A549 (cell line): ENCODE measurements around the gene IL17F. TPM values are rescaled to one million over a fixed set of nuclear protein-coding genes. Genes with fewer than 3 reads are reported as not detected.

Source experiments
- ATAC-seq, 2 experiments: fragments of 200-7000 bp in 1 of 2; fragments of >200 bp in 1 of 2; cut with Nextera tagmentation in 1 of 2; cut with Tn5 transposase in 1 of 2; 3 replicates each; pipeline versions ENCODE4 v1.8.0 to v1.9.1; 2018 to 2020; ENCODE audit warnings: mild to moderate bottlenecking in 1 of 2, moderate library complexity in 1 of 2
- CTCF ChIA-PET: fragments of 300-600 bp; sonication (Branson Sonifier 250); formaldehyde crosslinking; extraction: SDS; loops from one replicate; lab custom pipeline; 2021; ENCODE audit warnings: antibody characterized with exemption, inconsistent platforms; lab: Yijun Ruan, JAX
- POLR2A ChIA-PET: fragments of 350-600 bp; formaldehyde crosslinking; extraction: SDS; loops from one replicate; lab custom pipeline; 2021; ENCODE audit warnings: antibody characterized with exemption, inconsistent platforms; lab: Yijun Ruan, JAX
- DNase-seq, 2 experiments: peaks; one replicate each; pipeline versions ENCODE4 v3.0.0 to v3.0.0-alpha.2; 2011 to 2016; ENCODE audit warnings: low read depth in 1 of 2, low spot score in 1 of 2
- FAIRE-seq: peaks from 2 replicates; lab custom pipeline; 2011; peaks lifted over from hg19 to GRCh38; lab: Jason Lieb, UNC
- H3K27ac ChIP-seq, 2 experiments: fragments of >200 bp; sonication (Bioruptor Twin); formaldehyde crosslinking; 3 replicates each; pipeline ENCODE4 v1.5.1; 2016 to 2017
- H3K4me1 ChIP-seq: fragments of >200 bp; sonication (Bioruptor Twin); formaldehyde crosslinking; 3 replicates; pipeline ENCODE4 v1.6.1; 2016
- H3K4me2 ChIP-seq: fragments of >200 bp; sonication (Bioruptor Twin); formaldehyde crosslinking; 3 replicates; pipeline ENCODE4 v1.6.1; 2016
- H3K4me3 ChIP-seq: fragments of >200 bp; sonication (Bioruptor Twin); formaldehyde crosslinking; 3 replicates; pipeline ENCODE4 v1.5.1; 2016
- H3K9me3 ChIP-seq: fragments of >200 bp; sonication (Bioruptor Twin); formaldehyde crosslinking; 3 replicates; pipeline ENCODE4 v1.6.1; 2016
- CBX8 ChIP-seq: fragments of 200-600 bp; sonication (generic); IDR thresholded peaks from 2 replicates; pipeline ENCODE4 v1.6.1; 2016
- EP300 ChIP-seq, 2 experiments: fragments of >200 bp; sonication (Bioruptor Twin); formaldehyde crosslinking; IDR thresholded peaks; 2 replicates in 1 of 2; 3 replicates in 1 of 2; pipeline ENCODE4 v1.6.1; 2016 to 2017
- HDAC2 ChIP-seq: fragments of 200-600 bp; sonication (generic); IDR thresholded peaks from 2 replicates; pipeline ENCODE4 v1.6.1; 2016
- HOXB13 ChIP-seq: fragments of 250-450 bp; sonication (Bioruptor Pico); IDR thresholded peaks from 2 replicates; pipeline ENCODE4 v1.5.0; 2020; ENCODE audit warnings: low read depth, mild to moderate bottlenecking, moderate library complexity
- JUN ChIP-seq, 2 experiments: fragments of >200 bp; sonication (Bioruptor Twin); formaldehyde crosslinking; IDR thresholded peaks; 2 replicates in 1 of 2; 3 replicates in 1 of 2; pipeline ENCODE4 v1.6.1; 2016 to 2017
- MYC ChIP-seq: IDR thresholded peaks from 2 replicates; pipeline ENCODE4 v1.6.1; 2012; ENCODE audit warnings: mild to moderate bottlenecking, inconsistent platforms, low read length, improper control_type of control experiment, borderline replicate concordance
- RAD21 ChIP-seq, 2 experiments: fragments of >200 bp in 1 of 2; sonication (Bioruptor Twin) in 1 of 2; formaldehyde crosslinking in 1 of 2; IDR thresholded peaks in 1 of 2; conservative IDR thresholded peaks in 1 of 2; 2 replicates in 1 of 2; 3 replicates in 1 of 2; pipeline ENCODE4 v1.6.1; 2012 to 2018; ENCODE audit warnings: inconsistent platforms in 1 of 2
- RFX5 ChIP-seq: fragments of 450-650 bp; IDR thresholded peaks from 2 replicates; pipeline ENCODE4 v1.7.1; 2014; ENCODE audit warnings: antibody characterized with exemption, mild to moderate bottlenecking, moderate library complexity
- SMC3 ChIP-seq: fragments of >200 bp; sonication (Bioruptor Twin); formaldehyde crosslinking; IDR thresholded peaks from 3 replicates; pipeline ENCODE4 v1.6.1; 2018; ENCODE audit warnings: inconsistent platforms
- ZSCAN20 ChIP-seq: fragments of 250-450 bp; sonication (Bioruptor Pico); IDR thresholded peaks from 2 replicates; pipeline ENCODE4 v1.8.0; 2022; ENCODE audit warnings: mild to moderate bottlenecking, moderate library complexity
- WGBS: methylation state at CpG from one replicate; pipeline ENCODE4 v1.1.6; 2017; ENCODE audit errors: missing lambda C conversion rate; 5-methylcytosine and 5-hydroxymethylcytosine counted together
- polyA plus RNA-seq, 4 experiments: library from polyadenylated mRNA; depleted of rRNA in 3 of 4; stranded (reverse); fragments of >200 nt; fragmentation: RNase III in 1 of 4; extraction: RNeasy Plus Mini Kit Qiagen cat#74134 plus additional on column Dnase treatment in 1 of 4; gene quantifications; 2 replicates in 3 of 4; 3 replicates in 1 of 4; pipeline ENCODE4 v1.2.3, GENCODE V29; 2011 to 2017
- TF ChIP-seq, protein P1 (sequence below): IDR thresholded peaks from 2 replicates; pipeline ENCODE4 v1.6.1; 2012
- TF ChIP-seq, protein P2 (sequence below): fragments of 250-450 bp; sonication (Bioruptor Pico); IDR thresholded peaks from 2 replicates; pipeline ENCODE4 v1.5.0; 2020; ENCODE audit warnings: low read depth, mild to moderate bottlenecking, moderate library complexity
- TF ChIP-seq, protein P3 (sequence below): fragments of >200 bp; sonication (Bioruptor Twin); formaldehyde crosslinking; IDR thresholded peaks from 3 replicates; pipeline ENCODE4 v1.6.1; 2016
- TF ChIP-seq, protein P4 (sequence below): fragments of >200 bp; sonication (Bioruptor Twin); formaldehyde crosslinking; IDR thresholded peaks from 3 replicates; pipeline ENCODE4 v1.5.1; 2016
- TF ChIP-seq, protein P5 (sequence below): IDR thresholded peaks from 2 replicates; pipeline ENCODE4 v1.6.1; 2012
- TF ChIP-seq, protein P6 (sequence below): fragments of 150-350 bp; IDR thresholded peaks from 2 replicates; pipeline ENCODE4 v1.6.1; 2014; ENCODE audit warnings: low read depth, mild to moderate bottlenecking, low read length

Gene IL17F
- polyA plus RNA-seq, 2 of the 4 experiments (the other 2 are of a cell fraction), result not detected

DNA sequence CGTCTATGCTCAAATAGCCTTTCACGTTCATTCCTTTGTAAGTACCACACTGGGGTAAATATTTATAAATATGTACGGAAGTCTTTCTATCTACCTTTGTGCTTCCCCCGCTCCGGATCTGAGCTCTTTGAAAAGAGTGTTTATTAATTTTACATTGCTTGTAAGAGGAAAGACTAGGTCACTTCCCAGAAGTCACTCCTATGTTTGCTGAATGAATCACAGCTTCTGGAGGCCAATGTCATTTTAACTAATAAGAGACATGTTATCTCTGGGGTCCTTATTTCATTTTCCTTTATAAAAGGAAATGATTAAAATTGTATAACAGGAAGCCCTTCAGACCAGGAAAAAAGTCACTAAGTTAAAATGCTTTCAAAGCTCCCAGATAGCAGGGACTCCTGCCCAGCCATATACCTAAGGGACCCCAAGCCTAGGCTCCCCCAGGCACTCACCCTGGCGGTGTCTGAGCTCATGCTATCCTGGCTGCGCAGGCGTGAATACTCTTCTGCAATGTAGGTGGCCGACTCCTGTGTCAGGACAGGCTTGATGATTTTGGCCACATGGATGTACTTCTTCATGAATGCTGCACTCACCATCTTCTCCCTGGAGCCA lies 27.7 kb upstream of the IL17F start:
- POLR2A ChIA-PET, result interaction anchor here (0.6 kb wide), 1 partner anchor 136 kb away, joined by 4 read pairs; no protein-coding TSS in a partner anchor
- ATAC-seq (peak in 1 of 2 experiments; percentile 30; a peak in 2 of 6 replicates), FAIRE-seq (no peak), DNase-seq (peak in 1 of 2 experiments; percentile 15)
- TF ChIP-seq HDAC2, result no peak
- TF ChIP-seq EP300 (IDR thresholded peaks at IDR 0.05), result no peak
- no peak for TF ChIP-seq RFX5
- TF ChIP-seq, protein P1, sequence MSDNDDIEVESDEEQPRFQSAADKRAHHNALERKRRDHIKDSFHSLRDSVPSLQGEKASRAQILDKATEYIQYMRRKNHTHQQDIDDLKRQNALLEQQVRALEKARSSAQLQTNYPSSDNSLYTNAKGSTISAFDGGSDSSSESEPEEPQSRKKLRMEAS, result no peak
- TF ChIP-seq ZSCAN20 (CRISPR knock-in tag), result no peak
- TF ChIP-seq, protein P2, sequence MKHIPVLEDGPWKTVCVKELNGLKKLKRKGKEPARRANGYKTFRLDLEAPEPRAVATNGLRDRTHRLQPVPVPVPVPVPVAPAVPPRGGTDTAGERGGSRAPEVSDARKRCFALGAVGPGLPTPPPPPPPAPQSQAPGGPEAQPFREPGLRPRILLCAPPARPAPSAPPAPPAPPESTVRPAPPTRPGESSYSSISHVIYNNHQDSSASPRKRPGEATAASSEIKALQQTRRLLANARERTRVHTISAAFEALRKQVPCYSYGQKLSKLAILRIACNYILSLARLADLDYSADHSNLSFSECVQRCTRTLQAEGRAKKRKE (CRISPR knock-in tag), result no peak
- no peak for TF ChIP-seq HOXB13 (CRISPR knock-in tag)
- no peak for TF ChIP-seq CBX8
- TF ChIP-seq, protein P3, sequence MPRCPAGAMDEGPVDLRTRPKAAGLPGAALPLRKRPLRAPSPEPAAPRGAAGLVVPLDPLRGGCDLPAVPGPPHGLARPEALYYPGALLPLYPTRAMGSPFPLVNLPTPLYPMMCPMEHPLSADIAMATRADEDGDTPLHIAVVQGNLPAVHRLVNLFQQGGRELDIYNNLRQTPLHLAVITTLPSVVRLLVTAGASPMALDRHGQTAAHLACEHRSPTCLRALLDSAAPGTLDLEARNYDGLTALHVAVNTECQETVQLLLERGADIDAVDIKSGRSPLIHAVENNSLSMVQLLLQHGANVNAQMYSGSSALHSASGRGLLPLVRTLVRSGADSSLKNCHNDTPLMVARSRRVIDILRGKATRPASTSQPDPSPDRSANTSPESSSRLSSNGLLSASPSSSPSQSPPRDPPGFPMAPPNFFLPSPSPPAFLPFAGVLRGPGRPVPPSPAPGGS, result no peak
- no peak for TF ChIP-seq SMC3
- 68% methylated on average over 9 of the region's 9 CpGs for WGBS
- H3K4me3 ChIP-seq, result no peak overlapping the region
- 0 out of 3 replicates have a peak overlapping the region, but pooled peaks have one; percentile 26 for H3K4me2 ChIP-seq
- CTCF ChIA-PET, result no interaction called here
- H3K9me3 ChIP-seq, result no peaks in the 10 kb centered on the region
- no peak overlapping the region for H3K27ac ChIP-seq
- peaks cover 17% of the 10 kb centered on the region for H3K4me1 ChIP-seq

DNA sequence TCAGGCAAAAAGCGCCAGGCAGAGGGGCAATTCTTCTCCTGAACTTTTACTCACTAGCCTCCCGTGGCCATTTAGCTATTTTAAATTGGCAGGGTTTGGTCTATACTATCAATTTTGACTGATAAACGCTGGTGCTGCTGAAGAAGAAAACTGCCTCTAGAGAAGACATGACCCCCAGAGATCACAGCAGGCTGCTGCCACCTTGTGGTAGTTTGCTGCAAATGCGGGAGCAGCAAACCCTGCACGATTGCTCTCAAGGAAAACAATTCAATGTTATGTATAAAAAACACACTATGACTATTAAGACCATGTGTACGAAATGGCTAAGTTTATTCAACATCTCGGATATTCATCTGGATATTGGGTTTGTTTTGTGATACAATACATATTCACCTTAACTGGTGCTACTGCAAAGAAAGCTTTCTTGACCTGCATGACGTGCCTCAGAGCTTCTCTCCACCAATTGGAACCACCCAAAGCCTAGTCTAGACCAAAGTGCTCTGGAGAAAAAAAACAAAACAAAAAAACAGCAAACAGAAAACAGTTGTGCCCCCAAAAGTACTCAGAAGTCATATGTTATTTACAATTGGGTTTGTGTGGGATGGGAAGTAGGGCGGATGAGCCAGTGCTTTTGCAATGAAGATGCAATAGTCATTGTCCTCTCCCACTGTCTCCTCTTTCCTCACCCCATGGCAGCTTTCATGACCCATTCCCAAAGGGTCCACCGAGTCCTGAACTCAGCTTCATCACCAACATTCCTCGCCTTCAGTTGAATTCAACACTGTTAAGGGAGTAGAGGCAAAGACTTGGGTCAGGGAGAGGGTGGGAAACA lies 19.6 kb upstream of the IL17F start:
- ChIA-PET POLR2A (no interaction called here), CTCF (interaction anchor here (0.6 to 3.2 kb wide), 27 partner anchors 8 to 393 kb away, joined by 3 to 35 read pairs (median 4); partner anchors contain the start of gene MCM3)
- DNase-seq, result peak; percentile 21 to 51
- Histone ChIP-seq H3K4me3 (no peak overlapping the region), H3K9me3 (no peaks in the 10 kb centered on the region), H3K4me1 (no peaks in the 10 kb centered on the region), H3K4me2 (no peak overlapping the region), H3K27ac (no peak overlapping the region)
- 45% methylated on average over 11 of the region's 11 CpGs for WGBS
- no peak for FAIRE-seq
- TF ChIP-seq, protein P4, sequence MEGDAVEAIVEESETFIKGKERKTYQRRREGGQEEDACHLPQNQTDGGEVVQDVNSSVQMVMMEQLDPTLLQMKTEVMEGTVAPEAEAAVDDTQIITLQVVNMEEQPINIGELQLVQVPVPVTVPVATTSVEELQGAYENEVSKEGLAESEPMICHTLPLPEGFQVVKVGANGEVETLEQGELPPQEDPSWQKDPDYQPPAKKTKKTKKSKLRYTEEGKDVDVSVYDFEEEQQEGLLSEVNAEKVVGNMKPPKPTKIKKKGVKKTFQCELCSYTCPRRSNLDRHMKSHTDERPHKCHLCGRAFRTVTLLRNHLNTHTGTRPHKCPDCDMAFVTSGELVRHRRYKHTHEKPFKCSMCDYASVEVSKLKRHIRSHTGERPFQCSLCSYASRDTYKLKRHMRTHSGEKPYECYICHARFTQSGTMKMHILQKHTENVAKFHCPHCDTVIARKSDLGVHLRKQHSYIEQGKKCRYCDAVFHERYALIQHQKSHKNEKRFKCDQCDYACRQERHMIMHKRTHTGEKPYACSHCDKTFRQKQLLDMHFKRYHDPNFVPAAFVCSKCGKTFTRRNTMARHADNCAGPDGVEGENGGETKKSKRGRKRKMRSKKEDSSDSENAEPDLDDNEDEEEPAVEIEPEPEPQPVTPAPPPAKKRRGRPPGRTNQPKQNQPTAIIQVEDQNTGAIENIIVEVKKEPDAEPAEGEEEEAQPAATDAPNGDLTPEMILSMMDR, result peak; percentile 70
- TF ChIP-seq RAD21 (conservative IDR thresholded peaks at IDR 0.05 in 1 of 2, IDR thresholded peaks at IDR 0.05 in 1 of 2) (peak; percentile 54 to 55; a peak in 4 of 5 replicates), SMC3 (peak; percentile 41), CBX8 (no peak)
- peak; percentile 80 to 84 for ATAC-seq

DNA sequence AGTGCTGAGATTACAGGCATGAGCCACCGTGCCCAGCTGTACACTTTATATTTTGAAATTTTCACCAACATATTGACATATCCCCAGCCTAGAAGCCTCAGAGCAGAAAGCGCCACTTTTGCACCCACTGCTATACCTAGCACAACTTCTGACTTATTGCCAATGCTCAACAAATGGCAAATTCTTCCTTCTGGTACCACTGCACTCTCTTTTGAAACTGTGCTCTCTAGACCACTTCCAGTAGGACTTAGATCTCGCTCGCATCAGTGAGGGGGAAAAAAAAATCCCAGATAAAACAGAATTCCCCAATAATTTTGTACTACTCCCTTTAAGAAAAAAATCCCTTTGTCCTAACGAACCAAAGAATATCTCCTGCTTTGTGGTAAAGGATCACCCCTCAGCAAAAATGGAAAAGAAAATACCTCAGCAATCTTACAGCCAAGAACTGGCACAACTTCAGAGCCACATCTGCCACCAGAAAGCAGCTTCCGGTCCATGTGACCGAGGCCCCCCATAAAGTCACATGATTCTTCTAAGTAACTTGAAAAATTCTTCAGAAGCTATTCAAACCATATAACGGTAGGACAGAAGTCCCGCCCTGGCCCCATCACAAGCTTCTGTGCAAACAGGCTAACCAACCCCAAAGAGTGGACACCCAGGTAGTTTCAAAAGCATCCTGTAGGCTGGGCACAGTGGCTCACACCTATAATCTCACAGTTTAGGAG lies 18.5 kb upstream of the IL17F start:
- TF ChIP-seq, protein P5, sequence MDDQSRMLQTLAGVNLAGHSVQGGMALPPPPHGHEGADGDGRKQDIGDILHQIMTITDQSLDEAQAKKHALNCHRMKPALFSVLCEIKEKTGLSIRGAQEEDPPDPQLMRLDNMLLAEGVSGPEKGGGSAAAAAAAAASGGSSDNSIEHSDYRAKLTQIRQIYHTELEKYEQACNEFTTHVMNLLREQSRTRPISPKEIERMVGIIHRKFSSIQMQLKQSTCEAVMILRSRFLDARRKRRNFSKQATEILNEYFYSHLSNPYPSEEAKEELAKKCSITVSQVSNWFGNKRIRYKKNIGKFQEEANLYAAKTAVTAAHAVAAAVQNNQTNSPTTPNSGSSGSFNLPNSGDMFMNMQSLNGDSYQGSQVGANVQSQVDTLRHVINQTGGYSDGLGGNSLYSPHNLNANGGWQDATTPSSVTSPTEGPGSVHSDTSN, result no peak
- TF ChIP-seq, protein P6, sequence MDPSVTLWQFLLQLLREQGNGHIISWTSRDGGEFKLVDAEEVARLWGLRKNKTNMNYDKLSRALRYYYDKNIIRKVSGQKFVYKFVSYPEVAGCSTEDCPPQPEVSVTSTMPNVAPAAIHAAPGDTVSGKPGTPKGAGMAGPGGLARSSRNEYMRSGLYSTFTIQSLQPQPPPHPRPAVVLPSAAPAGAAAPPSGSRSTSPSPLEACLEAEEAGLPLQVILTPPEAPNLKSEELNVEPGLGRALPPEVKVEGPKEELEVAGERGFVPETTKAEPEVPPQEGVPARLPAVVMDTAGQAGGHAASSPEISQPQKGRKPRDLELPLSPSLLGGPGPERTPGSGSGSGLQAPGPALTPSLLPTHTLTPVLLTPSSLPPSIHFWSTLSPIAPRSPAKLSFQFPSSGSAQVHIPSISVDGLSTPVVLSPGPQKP, result no peak
- TF ChIP-seq JUN (IDR thresholded peaks at IDR 0.05), result no peak
- TF ChIP-seq ZSCAN20 (CRISPR knock-in tag), result no peak
- TF ChIP-seq, protein P1, result no peak
- TF ChIP-seq MYC, result no peak
- TF ChIP-seq RFX5, result no peak
- ChIA-PET POLR2A (no interaction called here), CTCF (interaction anchor here (0.6 to 3.2 kb wide), 22 partner anchors 7 to 395 kb away, joined by 3 to 35 read pairs (median 4); partner anchors contain the start of gene MCM3)
- Histone ChIP-seq H3K27ac (no peak overlapping the region), H3K4me2 (no peak overlapping the region), H3K4me1 (no peaks in the 10 kb centered on the region), H3K4me3 (no peak overlapping the region), H3K9me3 (no peaks in the 10 kb centered on the region)
- ATAC-seq (no peak), DNase-seq (no peak), FAIRE-seq (no peak)
- WGBS, result 88% methylated on average over 9 of the region's 9 CpGs
